Right renal cortex interstitium (tissue), 3 donors: ENCODE results near the gene SEMA6A. TPM values are rescaled to one million over a fixed set of nuclear protein-coding genes. Genes with fewer than 3 reads are reported as not detected.

Experiments
- DNase-seq, 3 donors: peaks; one replicate each; pipeline ENCODE4 v3.0.0-alpha.2; 2013; ENCODE audit warnings: low read depth in 3 of 3, low spot score in 2 of 3
- polyA plus RNA-seq, 3 donors: library from polyadenylated mRNA; unstranded; fragments of 120-200 nt; gene quantifications; one replicate each; pipeline ENCODE4 v1.2.1, GENCODE V29; 2013; ENCODE audit not compliant: insufficient read length in 3 of 3

SEMA6A gene
- 10 to 100 TPM; 47.0 to 59.3 (median 50.9) TPM for polyA plus RNA-seq

GRCh38 chr5:116574367-116575325, at the start of gene SEMA6A:
SEMA6A (minus strand) TSS chr5:116574823; CDS start chr5:116504944, 69,879 bp downstream.
- peak; percentile 78 to 89 (median 88) for DNase-seq

- DNase-seq = no peak
These were observed 47.9 kb upstream of the SEMA6A start for GRCh38 chr5:116622375-116623050.

DNA sequence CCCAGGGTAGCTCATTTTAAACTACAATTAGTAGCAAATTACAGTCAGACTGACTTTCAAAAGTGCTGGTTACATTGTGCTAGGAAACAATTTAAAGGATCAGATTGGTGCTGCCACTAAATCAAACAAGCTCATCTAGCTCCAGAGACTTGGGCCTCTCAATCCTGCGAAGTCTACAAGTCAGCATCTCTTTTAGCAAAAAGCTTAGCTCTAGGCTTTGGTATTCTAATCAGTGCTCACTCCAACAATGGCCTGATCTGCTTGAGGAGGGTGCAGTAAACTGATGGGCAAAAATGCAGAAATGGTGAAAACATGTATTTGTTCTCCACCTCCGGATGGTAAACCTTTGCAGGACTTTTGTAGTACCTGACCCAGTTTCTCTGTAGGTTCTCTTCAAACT, 47.0 kb upstream of the SEMA6A start:
- no peak for DNase-seq

GRCh38 chr5:116616876-116617275, 42.3 kb upstream of the SEMA6A start:
- no peak for DNase-seq

- DNase-seq = no peak
These were observed 39.9 kb upstream of the SEMA6A start for GRCh38 chr5:116614603-116614920.

- no peak for DNase-seq
These were observed 38.8 kb upstream of the SEMA6A start for GRCh38 chr5:116613445-116613844.

DNA sequence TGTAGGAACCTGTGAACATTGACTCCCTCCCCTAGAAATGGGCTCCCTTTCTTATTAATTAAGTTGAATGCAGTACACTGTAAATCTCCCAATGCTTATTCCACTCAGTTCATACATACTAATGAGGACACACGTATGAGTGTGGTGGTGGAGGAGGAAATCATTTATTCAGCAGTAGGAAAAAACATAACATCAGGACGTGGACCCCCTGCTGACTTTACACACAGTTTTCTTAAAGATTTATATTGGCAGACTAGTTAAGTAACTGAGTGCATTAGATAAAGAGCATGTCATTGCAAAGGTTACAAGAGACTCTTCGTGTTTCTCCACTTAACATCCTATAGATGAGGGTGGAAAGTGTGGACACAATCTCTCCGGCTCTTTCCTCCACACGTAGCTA, 37.8 kb upstream of the SEMA6A start:
- DNase-seq = no peak

GRCh38 chr5:116605310-116606070, 30.9 kb upstream of the SEMA6A start:
- DNase-seq = no peak

- DNase-seq = no peak
These were observed 30.2 kb upstream of the SEMA6A start for GRCh38 chr5:116604805-116605204.

- DNase-seq = no peak
These were observed 26.3 kb upstream of the SEMA6A start for GRCh38 chr5:116600876-116601275.

DNA sequence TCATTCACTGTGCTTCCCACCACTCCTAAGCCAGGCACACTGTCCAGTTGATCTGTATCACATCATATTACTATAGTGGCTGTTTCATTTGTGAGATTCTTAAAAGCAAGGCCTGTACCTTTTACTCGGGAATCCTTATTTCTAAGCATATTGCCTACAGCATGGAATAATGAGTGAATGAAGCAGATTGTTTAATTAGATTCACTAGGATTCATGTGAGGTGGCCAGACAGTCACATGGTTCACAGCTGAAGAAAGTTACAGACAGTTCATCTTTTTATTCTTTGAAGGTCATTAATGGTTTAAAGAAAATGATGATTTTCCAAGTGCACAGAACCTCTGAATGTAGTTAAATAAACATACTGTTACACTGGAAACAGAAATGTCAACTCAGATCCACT, 24.3 kb upstream of the SEMA6A start:
- no peak for DNase-seq

- no peak for DNase-seq
These were observed 20.9 kb upstream of the SEMA6A start for GRCh38 chr5:116595498-116595897.

- no peak for DNase-seq
These were observed 18.7 kb upstream of the SEMA6A start for GRCh38 chr5:116593340-116593739.

GRCh38 chr5:116585227-116585626, 10.6 kb upstream of the SEMA6A start:
- DNase-seq = no peak

- no peak for DNase-seq
These were observed 9.2 kb upstream of the SEMA6A start for GRCh38 chr5:116583862-116584222.

DNA sequence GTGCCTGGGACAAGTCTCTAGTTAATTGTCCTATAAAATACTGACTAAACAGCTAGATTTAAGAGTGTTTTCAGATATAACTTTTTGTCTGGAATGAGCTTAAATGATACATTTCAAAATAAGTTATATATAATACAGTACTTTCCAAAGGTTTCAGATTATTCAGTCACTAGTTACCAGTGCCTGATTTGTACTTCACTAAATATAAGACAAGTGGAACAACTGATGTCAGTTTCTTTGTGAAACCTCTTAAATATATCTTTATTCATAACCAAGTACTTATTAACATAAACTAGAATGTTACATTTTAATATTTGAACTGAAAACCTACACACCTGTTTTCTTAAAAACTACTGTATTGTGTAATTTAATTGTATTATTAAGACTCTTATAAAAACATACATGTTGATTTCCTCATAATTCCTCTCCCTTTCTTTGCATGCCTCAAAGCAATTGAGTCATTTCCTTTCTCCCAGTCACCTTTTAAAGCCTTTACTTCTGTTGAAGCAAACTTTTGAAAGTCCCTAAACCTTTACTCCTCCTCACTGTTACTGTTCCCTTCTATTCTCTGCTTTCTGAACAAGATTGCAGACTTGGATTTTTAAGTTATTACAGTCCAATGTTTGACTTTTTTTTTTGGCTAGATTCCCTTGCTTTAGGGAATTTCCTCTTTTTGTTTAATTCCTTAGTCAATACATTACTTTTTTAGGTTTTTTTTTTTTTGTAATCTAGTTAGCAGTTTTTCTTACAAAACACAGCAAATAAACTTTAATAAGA, 8.7 kb upstream of the SEMA6A start:
- no peak for DNase-seq

- no peak for DNase-seq
These were observed 7.3 kb upstream of the SEMA6A start for GRCh38 chr5:116581910-116582309.

- no peak for DNase-seq
These were observed 4.5 kb upstream of the SEMA6A start for GRCh38 chr5:116579144-116579543.

GRCh38 chr5:116578676-116579075, 4.1 kb upstream of the SEMA6A start:
- no peak for DNase-seq

- DNase-seq = no peak
These were observed 2.6 kb upstream of the SEMA6A start for GRCh38 chr5:116577064-116577788.
